B cell (primary cell): ENCODE measurements around the gene PAEP.

Source experiments
- CTCF ChIP-seq: fragments of 200-600 bp; IDR thresholded peaks from one replicate; pipeline ENCODE4 v1.8.0; 2022; ENCODE audit warnings: antibody characterized with exemption, mild to moderate bottlenecking
- EZH2 ChIP-seq: IDR thresholded peaks from 2 replicates; pipeline ENCODE4 v1.6.1; 2012; ENCODE audit warnings: borderline replicate concordance, low read depth, mild to moderate bottlenecking, moderate library complexity, low read length; ENCODE audit not compliant: insufficient read depth, poor library complexity, severe bottlenecking

- TF ChIP-seq CTCF (no peak), EZH2 (no peak)
These were observed 13.5 kb upstream of the PAEP start for GRCh38 chr9:135547756-135548736.
